HG02840 (cell line): ENCODE measurements around the gene ANKS4B.
"Not testable (repeated sequence)": the region's sequence is repeated elsewhere in the genome, so short reads cannot be mapped to it uniquely, and the experiment has no call there.

Experiments
- ATAC-seq: cut with Tn5 transposase; IDR thresholded peaks from one replicate; pipeline ENCODE4 v1.9.1; 2021; ENCODE audit warnings: mild to moderate bottlenecking, moderate library complexity, moderate number of reproducible peaks; ENCODE audit not compliant: unreplicated experiment, low FRiP score

ANKS4B gene

GRCh38 chr16:21283521-21284289 is 50.2 kb downstream of the ANKS4B start:
- no peak for ATAC-seq

GRCh38 chr16:21284414-21284813 is 50.9 kb downstream of the ANKS4B start:
- no peak for ATAC-seq

DNA sequence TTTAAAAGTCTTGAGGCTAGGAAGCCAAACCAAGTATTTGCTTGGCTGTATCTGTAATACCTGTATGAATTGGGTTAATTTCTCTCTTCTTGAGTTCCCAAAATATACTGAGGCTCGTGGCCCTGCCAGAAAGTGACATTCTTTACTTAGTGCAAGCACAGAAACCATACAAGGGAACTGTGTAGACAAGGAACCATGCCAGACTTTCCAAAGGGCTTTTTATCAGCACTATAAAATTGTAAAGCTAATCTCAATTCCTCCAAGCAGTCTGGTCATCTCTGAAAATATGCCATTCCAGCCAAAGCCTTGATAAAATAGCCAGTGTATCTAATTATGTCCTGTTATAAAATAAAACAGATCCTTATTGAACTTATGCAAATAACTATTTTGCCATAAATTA is 51.8 kb downstream of the ANKS4B start:
- no peak for ATAC-seq

GRCh38 chr16:21289789-21290188 is 56.3 kb downstream of the ANKS4B start:
- not testable (repeated sequence) for ATAC-seq

GRCh38 chr16:21300309-21301167 is 67.0 kb downstream of the ANKS4B start:
- ATAC-seq, result peak; percentile 62

GRCh38 chr16:21301168-21301894 is 67.8 kb downstream of the ANKS4B start:
- peak; percentile 53 for ATAC-seq

- peak; percentile 2 for ATAC-seq
Measured at GRCh38 chr16:21301895-21302291, 68.4 kb downstream of the ANKS4B start.

GRCh38 chr16:21302454-21302853 is 69.0 kb downstream of the ANKS4B start:
- no peak for ATAC-seq

- ATAC-seq, result no peak
Measured at GRCh38 chr16:21302898-21303528, 69.5 kb downstream of the ANKS4B start.
